ENCODE results near the gene GPR68.

GRCh38 chr14:91230397-91231035 lies 14.0 kb downstream of the GPR68 start:
- TF ChIP-seq POLR2A (IDR thresholded peaks at IDR 0.05; ENCODE audit: low read depth, low read length) (no peak), POLR2AphosphoS5 (IDR thresholded peaks at IDR 0.05; ENCODE audit: low read depth, low read length) (no peak)
